ENCODE measurements around the gene ZNF318.

Gene ZNF318

GRCh38 chr6:43286980-43287716, 82.3 kb downstream of the ZNF318 start:
- H3K9me3 ChIP-seq (ENCODE audit: control extremely low read depth in 1 of 5, control insufficient read depth in 4 of 5, insufficient read depth in 2 of 5, low read depth in 1 of 5, low read length in 4 of 5) = no peaks in the 10 kb centered on the region
- peaks cover 0 to 7% (median 4%) of the 10 kb centered on the region in 4 experiments for H3K4me1 ChIP-seq (ENCODE audit: control extremely low read depth in 1 of 4, control insufficient read depth in 4 of 4, insufficient read depth in 4 of 4, low read length in 3 of 4)
- H3K27me3 ChIP-seq (replicated peaks in 2 of 5; ENCODE audit: control insufficient read depth in 4 of 5, insufficient read depth in 5 of 5, low read length in 4 of 5) = peaks cover 0 to 56% (median 9%) of the 10 kb centered on the region in 5 experiments
- ChIA-PET POLR2A (no interaction called here), CTCF (interaction anchor here (0.8 to 2.3 kb wide), 7 partner anchors 9 to 111 kb away, joined by 3 to 13 read pairs (median 3); no protein-coding TSS in a partner anchor)
- H3K36me3 ChIP-seq (ENCODE audit: control insufficient read depth in 4 of 4, insufficient read depth in 4 of 4, low read length in 3 of 4) = no peaks in the 10 kb centered on the region
- 72% methylated on average over 5 of the region's 10 CpGs for WGBS (ENCODE audit: insufficient coverage)
- H3K4me3 ChIP-seq (ENCODE audit: control insufficient read depth in 1 of 7, extremely low read depth in 1 of 7, insufficient read depth in 4 of 7, low read depth in 2 of 7, low read length in 6 of 7) = no peak overlapping the region
- no peak overlapping the region for H3K27ac ChIP-seq (ENCODE audit: insufficient read depth in 1 of 2, low read depth in 1 of 2, low read length in 2 of 2, poor library complexity in 1 of 2, severe bottlenecking in 2 of 2)
- no peak for DNase-seq

- 95% methylated on average over 5 of the region's 6 CpGs for WGBS (ENCODE audit: insufficient coverage)
- CTCF ChIA-PET = interaction anchor here (1.0 to 2.3 kb wide), 5 partner anchors 10 to 111 kb away, joined by 3 to 13 read pairs (median 3); no protein-coding TSS in a partner anchor
Measured at GRCh38 chr6:43286456-43286979, 82.9 kb downstream of the ZNF318 start.

More at GRCh38 chr6:43286456-43286979, 82.9 kb downstream of the ZNF318 start:
- Histone ChIP-seq H3K9me3 (ENCODE audit: control extremely low read depth in 1 of 5, control insufficient read depth in 4 of 5, insufficient read depth in 2 of 5, low read depth in 1 of 5, low read length in 4 of 5) (no peaks in the 10 kb centered on the region), H3K27ac (ENCODE audit: insufficient read depth in 1 of 2, low read depth in 1 of 2, low read length in 2 of 2, poor library complexity in 1 of 2, severe bottlenecking in 2 of 2) (no peak overlapping the region), H3K27me3 (replicated peaks in 2 of 5; ENCODE audit: control insufficient read depth in 4 of 5, insufficient read depth in 5 of 5, low read length in 4 of 5) (peaks cover 0 to 63% (median 11%) of the 10 kb centered on the region in 5 experiments), H3K4me3 (ENCODE audit: control insufficient read depth in 1 of 7, extremely low read depth in 1 of 7, insufficient read depth in 4 of 7, low read depth in 2 of 7, low read length in 6 of 7) (no peak overlapping the region), H3K4me1 (ENCODE audit: control extremely low read depth in 1 of 4, control insufficient read depth in 4 of 4, insufficient read depth in 4 of 4, low read length in 3 of 4) (peaks cover 0 to 7% (median 4%) of the 10 kb centered on the region in 4 experiments), H3K36me3 (ENCODE audit: control insufficient read depth in 4 of 4, insufficient read depth in 4 of 4, low read length in 3 of 4) (no peaks in the 10 kb centered on the region)
- DNase-seq = no peak
- POLR2A ChIA-PET = no interaction called here

Measured in common myeloid progenitor, CD34-positive (primary cell).